Endothelial cell of umbilical vein (primary cell): ENCODE measurements around the gene FOXJ2. TPM values are rescaled to one million over a fixed set of nuclear protein-coding genes. Genes with fewer than 3 reads are reported as not detected.

Experiments
- BruUV-seq: library from RNA; stranded (reverse); fragments of 400-500 nt; replicated peaks from 2 replicates; lab custom pipeline; 2021; lab: Mats Ljungman, UMichigan
- CTCF ChIA-PET: fragments of 300-600, 350-600 bp; sonication (Branson Sonifier 250); formaldehyde crosslinking; loops from one replicate; lab custom pipeline; 2021; ENCODE audit warnings: antibody characterized with exemption, inconsistent platforms; lab: Charles Lee
- POLR2A ChIA-PET: fragments of 300-600, 350-600 bp; sonication (Branson Sonifier 250); formaldehyde crosslinking; loops from one replicate; lab custom pipeline; 2021; ENCODE audit warnings: antibody characterized with exemption, inconsistent platforms; lab: Charles Lee
- DNase-seq: peaks from one replicate; pipeline ENCODE4 v3.0.0-alpha.2; 2011; ENCODE audit warnings: low read depth, low spot score
- FAIRE-seq: peaks from 2 replicates; lab custom pipeline; 2011; peaks lifted over from hg19 to GRCh38; lab: Jason Lieb, UNC
- H2AFZ ChIP-seq: 2 replicates; pipeline ENCODE4 v1.6.0; 2012; ENCODE audit warnings: low read depth, low read length, control low read depth, inconsistent platforms
- H3K27ac ChIP-seq: 2 replicates; pipeline ENCODE4 v1.5.1; 2011; ENCODE audit warnings: low read depth, mild to moderate bottlenecking, control low read depth, low read length, moderate library complexity; ENCODE audit not compliant: insufficient read depth
- H3K27me3 ChIP-seq, 2 experiments: 2 replicates each; pipeline versions ENCODE4 v1.6.0 to v1.6.1; 2011; ENCODE audit warnings: low read length in 2 of 2, mixed read lengths in 1 of 2; ENCODE audit not compliant: control insufficient read depth in 2 of 2, insufficient read depth in 2 of 2
- H3K36me3 ChIP-seq, 2 experiments: 2 replicates in 1 of 2; 3 replicates in 1 of 2; pipeline ENCODE4 v1.5.1; 2011; ENCODE audit warnings: low read length in 2 of 2, mild to moderate bottlenecking in 1 of 2, moderate library complexity in 1 of 2; ENCODE audit not compliant: control insufficient read depth in 2 of 2, insufficient read depth in 2 of 2; ENCODE audit errors: extremely low read depth in 1 of 2
- H3K4me1 ChIP-seq: 3 replicates; pipeline ENCODE4 v1.5.1; 2011; ENCODE audit warnings: mild to moderate bottlenecking, low read length; ENCODE audit not compliant: control insufficient read depth, insufficient read depth; ENCODE audit errors: extremely low read depth
- H3K4me2 ChIP-seq: 2 replicates; pipeline ENCODE4 v1.6.1; 2011; ENCODE audit warnings: low read length, control low read depth, mixed read lengths; ENCODE audit not compliant: insufficient read depth
- H3K4me3 ChIP-seq, 3 experiments: fragments of 200-600 bp in 1 of 3; sonication (generic), shearing (Covaris generic) in 1 of 3; replicated peaks in 1 of 3; 2 replicates each; pipeline ENCODE4 v1.5.1; 2011 to 2016; ENCODE audit warnings: control low read depth in 3 of 3, low read length in 3 of 3, mild to moderate bottlenecking in 2 of 3, inconsistent platforms in 1 of 3, low read depth in 1 of 3, moderate library complexity in 1 of 3; ENCODE audit not compliant: insufficient read depth in 1 of 3
- H3K79me2 ChIP-seq: 2 replicates; pipeline ENCODE4 v1.6.0; 2012; ENCODE audit warnings: low read length, inconsistent platforms; ENCODE audit not compliant: control insufficient read depth, insufficient read depth
- H3K9ac ChIP-seq: replicated peaks from 2 replicates; pipeline ENCODE3; 2011; ENCODE audit warnings: low read length, control low read depth; ENCODE audit not compliant: insufficient read depth; ENCODE audit errors: extremely low read depth
- H3K9me1 ChIP-seq: replicated peaks from 3 replicates; pipeline ENCODE4 v1.6.0; 2011; ENCODE audit warnings: mild to moderate bottlenecking, low read length; ENCODE audit not compliant: control insufficient read depth, insufficient read depth; ENCODE audit errors: extremely low read depth
- H3K9me3 ChIP-seq: replicated peaks from 2 replicates; pipeline ENCODE4 v1.5.1; 2012; ENCODE audit warnings: low read length, inconsistent platforms; ENCODE audit not compliant: control insufficient read depth, insufficient read depth
- H4K20me1 ChIP-seq: replicated peaks from 2 replicates; pipeline ENCODE3; 2011; ENCODE audit warnings: mild to moderate bottlenecking, low read length; ENCODE audit not compliant: control insufficient read depth, insufficient read depth; ENCODE audit errors: extremely low read depth
- CTCF ChIP-seq, 2 donors: IDR thresholded peaks; 1 replicate in 1 of 2; 2 replicates in 1 of 2; pipeline ENCODE4 v1.5.1; 2011; ENCODE audit warnings: low read length in 2 of 2, mild to moderate bottlenecking in 2 of 2, moderate library complexity in 2 of 2, control low read depth in 1 of 2, inconsistent platforms in 1 of 2, low read depth in 1 of 2; ENCODE audit not compliant: insufficient read depth in 1 of 2; ENCODE audit errors: extremely low read depth in 1 of 2
- EZH2 ChIP-seq: IDR thresholded peaks from 2 replicates; pipeline ENCODE4 v1.6.1; 2012; ENCODE audit warnings: borderline replicate concordance, low read depth, mild to moderate bottlenecking, moderate library complexity, low read length, inconsistent platforms; ENCODE audit not compliant: severe bottlenecking
- FOS ChIP-seq: IDR thresholded peaks from 2 replicates; pipeline ENCODE4 v1.6.1; 2011; ENCODE audit warnings: mild to moderate bottlenecking, low read length, moderate library complexity, borderline replicate concordance; ENCODE audit not compliant: insufficient read depth
- GATA2 ChIP-seq: IDR thresholded peaks from 2 replicates; pipeline ENCODE4 v1.7.0; 2011; ENCODE audit warnings: low read depth, mild to moderate bottlenecking, moderate library complexity, mixed read lengths, low read length; ENCODE audit not compliant: insufficient read length, insufficient read depth
- JUN ChIP-seq: IDR thresholded peaks from 2 replicates; pipeline ENCODE4 v1.6.1; 2011; ENCODE audit warnings: borderline replicate concordance, low read depth; ENCODE audit not compliant: insufficient read length, insufficient read depth
- MAX ChIP-seq: IDR thresholded peaks from 2 replicates; pipeline ENCODE4 v1.6.1; 2011; ENCODE audit not compliant: insufficient read depth, insufficient read length
- MYC ChIP-seq: IDR thresholded peaks from one replicate; pipeline ENCODE4 v1.6.1; 2011; ENCODE audit warnings: mild to moderate bottlenecking, low read depth, low read length
- POLR2A ChIP-seq: IDR thresholded peaks from 2 replicates; pipeline ENCODE4 v1.6.1; 2012; ENCODE audit warnings: low read depth, mild to moderate bottlenecking, control low read depth, low read length
- POLR2AphosphoS5 ChIP-seq: IDR thresholded peaks from 2 replicates; pipeline ENCODE4 v1.6.1; 2012; ENCODE audit warnings: low read depth, mild to moderate bottlenecking, control low read depth, low read length, moderate library complexity; ENCODE audit not compliant: insufficient read depth
- dilution Hi-C: fragments of 300-500 bp; cut with MboI; formaldehyde crosslinking; loops from one replicate; pipeline ENCODE4 v1.15.0; 2019; ENCODE audit warnings: low sequenced_read_pairs; ENCODE audit not compliant: extremely low pct_ligation_motif_present
- intact Hi-C: fragments of 100-400 bp; cut with micrococcal nuclease; formaldehyde crosslinking; loops from one replicate; pipeline ENCODE4 v1.10.0; 2022
- polyA plus RNA-seq, 4 experiments: library from polyadenylated mRNA; depleted of rRNA in 3 of 4; stranded (reverse) in 3 of 4; unstranded in 1 of 4; fragments of >200 nt; gene quantifications; 2 replicates each; pipeline versions ENCODE4 v1.2.1 to v1.2.3, GENCODE V29; 2011 to 2012; ENCODE audit warnings: missing spikeins in 1 of 4
- total RNA-seq: library from RNA; stranded (reverse); gene quantifications from 2 replicates; pipeline ENCODE4 v1.2.3, GENCODE V29; 2021

FOXJ2 gene
- total and polyA plus RNA-seq, 2 donors (not counting 3 experiments of a cell fraction or from before 2014, with no cell fraction given): 6.2 to 13.9 TPM

- H3K27ac ChIP-seq: peak overlapping the region; percentile 90
- H3K4me2 ChIP-seq: peak overlapping the region; percentile 75
- no peak for TF ChIP-seq JUN
- TF ChIP-seq POLR2AphosphoS5: no peak
- no peak for TF ChIP-seq MYC
- TF ChIP-seq FOS: no peak
- no peak for TF ChIP-seq CTCF (IDR thresholded peaks at IDR 0.05; ENCODE audit: extremely low read depth in 1 of 2, insufficient read depth in 1 of 2, low read depth in 1 of 2, low read length in 2 of 2)
- TF ChIP-seq GATA2: no peak
- TF ChIP-seq EZH2: no peak
- no peak for TF ChIP-seq POLR2A
- TF ChIP-seq MAX: no peak
- CTCF ChIA-PET: interaction anchor here (1.4 kb wide), 1 partner anchor 99 kb away, joined by 5 read pairs; no protein-coding TSS in a partner anchor
- no peaks in the 10 kb centered on the region for H3K9me3 ChIP-seq
- H3K4me1 ChIP-seq: peaks cover 33% of the 10 kb centered on the region
- peaks cover 7% of the 10 kb centered on the region for H3K79me2 ChIP-seq
- no peaks in the 10 kb centered on the region for H4K20me1 ChIP-seq
- H3K9me1 ChIP-seq: no peaks in the 10 kb centered on the region
- POLR2A ChIA-PET: no interaction called here
- peak overlapping the region in 2 of 3 experiments; percentile 65 to 96 for H3K4me3 ChIP-seq
- no peaks in the 10 kb centered on the region for H3K27me3 ChIP-seq
- no TSS peak for BruUV-seq
- DNase-seq (no peak), FAIRE-seq (no peak)
- intact Hi-C loops: no loop called here
- H3K36me3 ChIP-seq: no peaks in the 10 kb centered on the region
- dilution Hi-C loops: no loop called here
- peak overlapping the region; percentile 96 for H2AFZ ChIP-seq
- peak overlapping the region; percentile 92 for H3K9ac ChIP-seq
These were observed 659 bp upstream of the FOXJ2 start for GRCh38 chr12:8031872-8032241.
